GM10248 (cell line): ENCODE measurements around the gene DAZAP1.

Source experiments
- CTCF ChIA-PET: fragments of 300-600 bp; sonication (Branson Sonifier 250); formaldehyde crosslinking; extraction: SDS; loops from one replicate; lab custom pipeline; 2021; ENCODE audit warnings: antibody characterized with exemption; lab: Yijun Ruan, JAX
- POLR2A ChIA-PET: fragments of 350-650 bp; sonication (Branson Sonifier 250); formaldehyde crosslinking; extraction: SDS; loops from one replicate; lab custom pipeline; 2020; ENCODE audit warnings: antibody characterized with exemption; lab: Yijun Ruan, JAX
- DNase-seq: peaks from one replicate; pipeline ENCODE4 v3.0.0; 2012; ENCODE audit errors: extremely low spot score
- TF ChIP-seq, protein P1 (sequence below): IDR thresholded peaks from 2 replicates; pipeline ENCODE4 v1.5.1; 2012; ENCODE audit warnings: mild to moderate bottlenecking, low read depth; ENCODE audit errors: extremely low read depth, missing control alignments, control extremely low read depth

Gene DAZAP1

DNA sequence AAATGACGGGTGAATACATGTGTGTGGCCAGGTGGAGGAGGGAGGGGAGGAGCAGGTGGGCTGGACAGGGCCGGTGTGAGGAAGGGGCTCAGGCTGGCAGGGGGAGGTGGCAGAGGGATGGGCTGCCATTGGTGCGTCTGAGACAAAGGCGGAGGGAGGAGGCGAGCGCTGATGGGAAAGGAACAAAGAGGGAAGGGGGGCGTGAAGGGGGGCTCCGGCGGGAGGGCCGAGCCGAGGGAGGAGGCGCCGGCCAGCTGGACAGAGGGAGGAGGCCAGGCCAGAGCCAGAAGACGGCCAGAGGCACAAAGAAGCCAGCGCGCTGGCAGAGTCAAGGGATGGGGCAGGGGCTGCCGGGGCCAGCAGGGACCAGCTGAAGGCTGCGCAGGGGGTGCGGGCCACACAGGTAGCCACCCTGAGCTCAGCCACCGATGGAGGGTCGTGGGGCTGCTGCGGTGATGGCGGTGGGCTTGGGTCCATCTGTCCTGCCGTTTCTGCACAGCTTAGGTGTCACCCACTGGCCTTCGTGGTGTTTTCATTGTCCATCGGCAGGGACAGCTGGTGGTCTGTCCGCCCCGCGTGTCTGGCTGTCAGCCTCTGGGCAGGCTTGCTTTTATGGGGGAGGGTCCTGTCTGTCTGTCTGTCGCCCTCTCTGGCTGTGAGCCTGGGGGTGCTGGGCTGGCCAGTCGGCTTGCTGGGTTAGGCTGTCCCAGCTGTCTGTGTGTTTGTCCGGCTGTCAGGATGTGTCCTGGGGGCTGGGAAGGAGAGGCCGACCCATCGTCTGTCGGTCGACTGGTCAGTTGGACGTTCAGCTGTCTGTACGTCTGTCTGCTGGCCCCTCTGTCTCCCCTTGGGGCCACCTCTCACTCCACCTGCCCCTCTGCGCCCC lies 44.8 kb downstream of the DAZAP1 start:
- ChIA-PET CTCF (interaction anchor here (1.2 to 3.3 kb wide), 3 partner anchors 7 to 339 kb away, joined by 3 to 25 read pairs (median 3); no protein-coding TSS in a partner anchor), POLR2A (interaction anchor here (1.1 kb wide), 1 partner anchor 12 kb away, joined by 4 read pairs; no protein-coding TSS in a partner anchor)

GRCh38 chr19:1452802-1453524 lies 45.6 kb downstream of the DAZAP1 start:
- ChIA-PET CTCF (interaction anchor here (0.8 to 3.3 kb wide), 4 partner anchors 8 to 340 kb away, joined by 3 to 25 read pairs (median 3); no protein-coding TSS in a partner anchor), POLR2A (interaction anchor here (1.1 kb wide), 1 partner anchor 13 kb away, joined by 4 read pairs; no protein-coding TSS in a partner anchor)
- TF ChIP-seq, protein P1, sequence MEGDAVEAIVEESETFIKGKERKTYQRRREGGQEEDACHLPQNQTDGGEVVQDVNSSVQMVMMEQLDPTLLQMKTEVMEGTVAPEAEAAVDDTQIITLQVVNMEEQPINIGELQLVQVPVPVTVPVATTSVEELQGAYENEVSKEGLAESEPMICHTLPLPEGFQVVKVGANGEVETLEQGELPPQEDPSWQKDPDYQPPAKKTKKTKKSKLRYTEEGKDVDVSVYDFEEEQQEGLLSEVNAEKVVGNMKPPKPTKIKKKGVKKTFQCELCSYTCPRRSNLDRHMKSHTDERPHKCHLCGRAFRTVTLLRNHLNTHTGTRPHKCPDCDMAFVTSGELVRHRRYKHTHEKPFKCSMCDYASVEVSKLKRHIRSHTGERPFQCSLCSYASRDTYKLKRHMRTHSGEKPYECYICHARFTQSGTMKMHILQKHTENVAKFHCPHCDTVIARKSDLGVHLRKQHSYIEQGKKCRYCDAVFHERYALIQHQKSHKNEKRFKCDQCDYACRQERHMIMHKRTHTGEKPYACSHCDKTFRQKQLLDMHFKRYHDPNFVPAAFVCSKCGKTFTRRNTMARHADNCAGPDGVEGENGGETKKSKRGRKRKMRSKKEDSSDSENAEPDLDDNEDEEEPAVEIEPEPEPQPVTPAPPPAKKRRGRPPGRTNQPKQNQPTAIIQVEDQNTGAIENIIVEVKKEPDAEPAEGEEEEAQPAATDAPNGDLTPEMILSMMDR = no peak
- DNase-seq = no peak

More for the DNA sequence above, 44.8 kb downstream of the DAZAP1 start:
- TF ChIP-seq, protein P1 = no peak
- DNase-seq = no peak

DNA sequence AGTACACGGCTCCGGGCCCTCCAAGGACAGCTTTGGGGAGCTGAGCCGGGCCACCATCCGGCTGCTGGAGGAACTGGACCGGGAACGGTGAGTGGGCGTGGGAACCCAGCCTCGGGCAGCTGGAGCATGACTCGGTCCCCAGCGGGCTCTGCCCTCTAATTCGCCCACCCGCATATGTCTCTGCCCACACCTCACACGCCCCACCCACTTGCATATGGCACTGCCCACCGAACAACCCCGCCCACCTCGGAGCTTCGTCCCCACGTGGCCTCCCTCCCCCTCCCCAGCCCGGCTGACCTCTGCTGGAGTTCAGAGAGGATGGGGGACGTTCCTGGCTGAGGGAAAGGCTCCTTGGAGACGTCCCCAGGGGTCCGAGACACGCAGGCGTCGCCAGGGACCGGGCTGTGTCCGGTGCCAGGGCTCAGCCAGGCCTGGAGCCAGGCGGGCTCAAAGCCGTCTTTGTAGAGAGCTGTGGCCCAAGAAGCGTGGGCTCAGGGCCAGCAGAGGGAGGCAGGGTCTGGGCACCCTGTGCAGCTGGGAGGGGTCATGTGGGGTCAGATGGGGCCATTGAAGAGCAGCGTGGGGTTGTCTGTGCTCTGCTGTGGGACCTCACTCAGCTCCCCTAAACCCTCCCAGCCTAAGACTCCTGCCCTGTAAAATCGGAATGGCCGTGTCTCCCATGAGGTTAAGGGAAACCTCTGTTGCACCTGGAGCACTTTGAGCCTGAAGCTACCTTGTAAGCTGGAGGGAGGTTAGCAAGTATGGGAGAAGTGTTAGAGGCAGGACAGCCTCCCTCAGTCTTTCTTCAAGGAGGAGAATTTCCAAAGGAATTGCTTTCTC lies 46.4 kb downstream of the DAZAP1 start:
- DNase-seq = no peak
- POLR2A ChIA-PET = interaction anchor here (2.0 kb wide), 1 partner anchor 13 kb away, joined by 5 read pairs; no protein-coding TSS in a partner anchor
- CTCF ChIA-PET = interaction anchor here (0.8 to 3.3 kb wide), 3 partner anchors 9 to 13 kb away, joined by 3 to 25 read pairs (median 3); no protein-coding TSS in a partner anchor
- TF ChIP-seq, protein P1 = no peak

DNA sequence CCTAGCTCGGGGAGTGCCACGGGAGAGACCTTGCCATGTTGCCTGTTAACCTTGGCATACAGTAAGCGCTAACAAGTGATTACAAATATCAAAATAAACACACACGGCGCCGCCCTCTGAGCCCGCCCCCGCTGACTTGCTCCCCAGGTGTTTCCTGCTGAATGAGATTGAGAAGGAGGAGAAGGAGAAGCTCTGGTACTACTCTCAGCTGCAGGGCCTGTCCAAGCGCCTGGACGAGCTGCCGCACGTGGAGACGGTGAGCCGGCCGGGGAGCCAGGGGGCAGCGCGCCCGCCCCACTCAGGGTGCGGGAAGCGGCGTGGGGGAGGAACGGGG lies 47.6 kb downstream of the DAZAP1 start:
- TF ChIP-seq, protein P1 = no peak
- ChIA-PET POLR2A (interaction anchor here (1.4 to 2.0 kb wide), 2 partner anchors 10 to 14 kb away, joined by 5 to 6 read pairs; no protein-coding TSS in a partner anchor), CTCF (interaction anchor here (1.8 to 3.3 kb wide), 3 partner anchors 10 to 13 kb away, joined by 6 to 25 read pairs (median 6); no protein-coding TSS in a partner anchor)
- DNase-seq = no peak

DNA sequence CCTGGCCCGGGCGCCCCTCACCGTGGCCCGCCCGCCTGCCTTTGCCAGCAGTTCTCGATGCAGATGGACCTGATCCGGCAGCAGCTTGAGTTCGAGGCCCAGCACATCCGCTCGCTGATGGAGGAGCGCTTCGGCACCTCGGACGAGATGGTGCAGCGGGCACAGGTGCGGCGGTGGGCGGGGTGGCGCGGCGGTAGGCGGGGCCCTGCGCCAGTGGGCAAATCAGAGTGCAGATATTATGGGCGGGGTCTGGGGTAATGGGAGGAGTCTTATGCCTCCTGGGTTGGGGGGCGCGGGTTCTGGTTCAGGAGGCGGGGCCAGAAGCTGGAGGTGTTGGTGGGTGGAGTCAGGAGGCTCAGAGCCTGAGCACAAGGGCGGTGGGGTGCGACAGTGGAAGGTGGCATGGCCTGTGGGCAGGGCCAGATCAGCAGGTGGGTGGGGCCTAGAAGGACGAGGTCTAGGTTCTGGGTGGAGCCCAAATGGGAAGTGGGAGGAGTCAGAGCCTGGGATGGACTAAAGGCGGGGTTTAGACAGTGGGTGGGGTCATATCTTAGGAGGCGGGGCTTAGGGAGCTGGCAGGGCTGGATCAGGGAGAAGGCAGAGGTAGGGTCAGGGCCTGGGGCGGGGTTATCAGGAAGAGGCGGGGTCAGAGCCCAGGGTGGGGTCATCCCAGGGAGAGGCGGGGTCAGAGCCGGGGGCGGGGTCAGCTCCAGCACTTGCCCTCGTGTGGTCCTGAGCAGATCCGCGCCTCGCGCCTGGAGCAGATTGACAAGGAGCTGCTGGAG lies 48.1 kb downstream of the DAZAP1 start:
- POLR2A ChIA-PET = interaction anchor here (0.5 to 2.0 kb wide), 3 partner anchors 11 to 15 kb away, joined by 5 to 7 read pairs (median 6); no protein-coding TSS in a partner anchor
- peak; percentile 79 for DNase-seq
- CTCF ChIA-PET = interaction anchor here (1.8 to 3.7 kb wide), 4 partner anchors 11 to 13 kb away, joined by 6 to 25 read pairs (median 14); no protein-coding TSS in a partner anchor
- TF ChIP-seq, protein P1 = no peak
